NCI-H2081 treated with DMSO at 0.1 percent for 48 hours (cell line): ENCODE data around the gene DSCAM.

Experiments
- DNase-seq: peaks from one replicate; lab custom pipeline; 2025; lab: John Stamatoyannopoulos, UW

Gene DSCAM

DNA sequence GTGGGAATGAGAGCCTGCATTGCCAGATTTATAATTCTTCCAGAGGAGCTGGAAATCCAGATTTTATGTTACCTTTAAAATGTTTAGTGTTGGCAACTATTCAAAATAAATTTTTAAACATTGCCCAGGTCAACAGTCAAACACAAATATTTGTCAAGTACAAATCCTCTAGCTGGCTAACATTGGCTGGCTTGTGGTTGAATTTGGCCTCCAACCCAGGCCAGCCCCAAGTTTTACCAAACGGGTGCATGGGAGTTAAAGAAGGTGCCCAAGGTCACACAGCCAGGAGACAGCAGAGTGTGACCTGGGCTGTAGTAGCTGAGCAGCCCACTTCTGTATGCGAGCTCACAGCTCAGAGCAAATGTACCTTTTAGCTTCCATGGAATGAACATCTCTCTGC is 240.6 kb downstream of the DSCAM start:
- DNase-seq, result no peak

DNA sequence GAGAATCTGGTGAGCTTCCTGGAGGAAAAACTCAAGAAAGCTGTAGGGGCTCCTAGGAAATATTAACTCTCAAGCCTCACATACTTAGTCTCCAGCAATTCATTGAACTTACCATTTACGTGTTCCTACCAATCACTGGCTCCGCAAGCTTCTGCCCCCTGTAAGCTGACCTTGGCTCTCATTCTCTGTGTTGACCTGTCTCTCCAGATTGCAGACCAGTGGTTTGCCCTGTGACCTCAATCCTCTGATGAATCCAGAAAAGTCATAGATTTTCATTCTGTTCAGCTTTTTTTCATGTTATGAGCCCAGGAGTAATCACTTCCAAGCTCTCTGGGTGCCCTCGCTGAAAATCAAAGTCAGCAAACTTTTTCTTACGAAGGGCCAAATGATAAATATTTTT is 241.9 kb downstream of the DSCAM start:
- DNase-seq, result no peak

- DNase-seq, result no peak
Measured at GRCh38 chr21:40603774-40604173, 243.2 kb downstream of the DSCAM start.

GRCh38 chr21:40602080-40602479 is 244.9 kb downstream of the DSCAM start:
- DNase-seq, result no peak

DNA sequence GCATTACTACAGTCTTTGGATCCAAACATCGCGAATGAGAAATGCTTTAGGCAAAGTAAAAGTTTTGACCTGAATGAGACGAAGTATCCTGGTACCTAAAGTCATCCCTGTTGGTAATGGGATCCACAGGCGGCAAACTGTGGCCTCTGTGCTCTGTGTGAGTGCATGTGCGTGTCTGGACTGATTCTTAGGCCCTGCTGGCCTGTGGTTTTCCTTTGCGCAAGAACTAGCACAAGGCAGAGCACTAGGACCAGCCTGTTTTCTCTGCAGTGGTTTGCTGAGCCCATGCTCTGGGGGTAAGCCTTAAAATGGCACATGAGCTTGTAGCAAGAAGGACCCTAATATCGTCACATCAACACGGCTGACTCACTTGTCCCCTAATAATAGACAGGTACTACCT is 251.2 kb downstream of the DSCAM start:
- no peak for DNase-seq

DNA sequence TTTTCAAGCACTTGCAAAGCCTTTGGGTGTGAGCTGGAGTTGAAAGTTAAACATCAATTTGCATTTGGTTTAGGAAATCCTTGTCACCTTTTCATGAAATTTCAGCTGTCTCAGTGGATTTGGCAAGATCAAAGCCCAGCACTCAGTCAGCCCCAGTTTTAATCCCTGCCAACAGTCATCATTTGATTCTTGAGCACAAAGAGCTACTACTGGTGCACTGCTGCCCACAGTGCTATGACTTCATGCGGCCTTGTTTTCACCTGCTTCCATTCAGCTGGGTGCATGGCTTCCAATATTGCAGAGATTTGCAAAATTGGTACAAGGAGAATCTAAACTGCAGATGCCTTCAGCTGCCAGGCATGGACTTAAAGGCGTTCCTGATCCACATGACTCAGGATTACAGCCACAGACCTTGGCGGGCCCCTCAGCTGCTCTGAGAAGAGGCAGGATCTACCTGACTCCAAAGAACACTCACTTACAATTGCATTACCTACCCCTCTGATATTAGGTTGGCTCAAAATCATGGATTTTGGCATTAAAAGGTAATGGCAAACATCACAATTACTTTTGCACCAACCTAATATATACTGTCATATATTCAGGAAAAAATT is 259.1 kb downstream of the DSCAM start:
- DNase-seq, result no peak

DNA sequence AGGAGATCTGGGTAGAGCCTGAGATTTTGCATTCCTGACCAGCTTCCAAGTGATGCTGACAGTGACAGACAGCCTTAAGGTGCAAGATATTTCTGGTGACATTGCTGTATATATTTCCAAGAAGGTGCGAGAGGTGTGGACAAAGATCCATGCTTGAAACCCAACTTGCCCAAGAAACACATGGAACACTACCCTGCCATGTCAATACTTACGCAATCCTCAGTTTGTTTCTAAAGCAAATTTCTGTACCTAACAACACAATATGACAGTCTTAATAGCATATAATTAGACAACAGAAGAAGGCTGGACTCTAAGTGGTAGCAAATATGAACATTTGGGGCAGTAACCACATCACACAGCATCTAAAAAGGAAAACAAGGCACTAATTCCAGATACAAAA is 260.4 kb downstream of the DSCAM start:
- DNase-seq, result no peak

DNA sequence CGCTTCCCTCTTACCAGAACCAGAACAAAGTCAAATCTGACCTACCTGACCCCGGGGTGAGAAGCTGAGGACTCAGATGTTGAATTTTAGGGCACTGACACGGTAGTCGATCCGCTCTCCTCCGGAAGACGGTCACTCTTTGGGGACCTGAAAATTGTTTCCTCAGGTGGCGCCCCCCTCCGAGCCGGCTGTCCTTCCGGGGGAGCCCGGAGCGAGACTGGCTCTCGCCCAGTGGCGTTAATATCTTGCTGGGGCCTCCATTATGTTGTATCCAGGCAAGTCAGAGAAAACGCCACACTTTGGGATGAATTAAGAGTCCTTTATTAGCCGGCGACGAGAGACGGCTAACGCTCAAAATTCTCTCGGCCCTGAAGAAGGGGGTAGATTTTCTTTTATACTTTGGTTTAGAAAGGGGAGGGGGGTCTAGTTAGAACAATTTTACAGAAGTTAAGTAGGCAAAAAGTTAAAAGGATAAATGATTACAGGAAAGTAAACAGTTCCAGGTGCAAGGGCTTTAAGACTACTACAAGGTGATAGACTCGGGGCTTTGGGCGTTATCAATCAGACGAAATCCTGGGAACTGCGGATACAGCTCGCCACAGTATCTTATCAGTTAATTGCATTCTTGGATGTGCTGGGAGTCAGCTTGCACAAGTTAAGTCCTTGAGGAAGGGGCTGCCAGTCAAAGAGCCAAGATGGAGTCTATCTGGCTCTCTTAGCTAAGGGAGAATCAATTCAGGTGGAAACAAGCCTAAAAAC is 269.5 kb downstream of the DSCAM start:
- DNase-seq, result no peak

GRCh38 chr21:40575976-40576375 is 271.0 kb downstream of the DSCAM start:
- no peak for DNase-seq

GRCh38 chr21:40569357-40569756 is 277.6 kb downstream of the DSCAM start:
- DNase-seq, result no peak

DNA sequence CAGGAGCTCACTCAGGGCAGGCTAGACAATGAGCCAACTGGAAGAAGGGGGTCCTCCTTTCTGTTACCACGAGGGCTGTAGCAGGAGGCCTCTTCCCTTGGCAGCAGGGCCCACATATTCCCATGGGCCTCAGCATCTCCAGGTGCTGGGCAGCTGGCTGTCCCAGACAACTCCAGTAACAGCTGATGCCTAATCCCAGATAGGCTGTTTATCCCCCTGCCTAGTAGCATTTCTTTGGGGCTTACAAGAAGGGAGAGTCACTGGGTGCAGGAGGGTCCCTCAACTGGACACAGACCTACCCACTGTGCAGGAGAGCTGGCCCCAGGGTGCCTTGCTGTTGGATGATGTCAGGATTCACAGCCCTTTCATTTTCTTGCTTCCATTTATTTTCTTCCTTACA is 278.2 kb downstream of the DSCAM start:
- no peak for DNase-seq

DNA sequence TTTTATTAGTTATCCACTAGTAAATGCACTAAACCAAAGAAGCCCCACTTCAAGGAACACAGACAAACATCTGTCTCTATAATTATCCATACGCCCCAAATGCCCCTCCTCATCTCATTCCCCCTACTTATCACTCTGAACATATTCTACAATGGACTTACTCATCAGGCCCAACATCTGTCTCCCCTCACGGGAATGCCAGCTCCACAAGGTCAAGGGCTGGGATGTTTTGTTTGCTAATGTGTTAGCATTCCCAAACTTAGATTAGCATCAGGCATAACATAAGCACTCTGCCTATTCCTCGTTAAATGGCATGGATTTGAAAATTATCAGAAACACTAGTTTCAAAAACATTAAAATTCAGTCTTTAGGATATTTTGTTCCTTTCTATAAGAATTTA is 279.5 kb downstream of the DSCAM start:
- DNase-seq, result no peak

DNA sequence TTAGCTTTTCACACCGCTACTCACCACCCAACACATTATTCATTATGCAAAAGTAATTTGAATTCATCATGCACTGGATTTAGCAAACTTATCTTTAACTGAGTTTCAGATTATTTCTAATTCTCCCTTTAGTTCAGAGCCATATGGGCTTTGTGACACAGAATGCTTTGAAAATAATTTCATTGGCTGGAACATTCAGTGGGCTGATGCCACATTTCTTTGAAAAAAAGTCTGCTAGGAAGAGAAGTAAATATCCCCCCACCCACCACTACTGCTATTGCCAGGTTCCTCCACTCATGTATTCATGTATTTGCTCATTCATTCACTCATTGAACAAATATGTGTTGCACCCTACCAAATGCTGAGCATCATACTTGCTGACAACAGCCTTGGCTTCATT is 280.5 kb downstream of the DSCAM start:
- DNase-seq, result no peak

DNA sequence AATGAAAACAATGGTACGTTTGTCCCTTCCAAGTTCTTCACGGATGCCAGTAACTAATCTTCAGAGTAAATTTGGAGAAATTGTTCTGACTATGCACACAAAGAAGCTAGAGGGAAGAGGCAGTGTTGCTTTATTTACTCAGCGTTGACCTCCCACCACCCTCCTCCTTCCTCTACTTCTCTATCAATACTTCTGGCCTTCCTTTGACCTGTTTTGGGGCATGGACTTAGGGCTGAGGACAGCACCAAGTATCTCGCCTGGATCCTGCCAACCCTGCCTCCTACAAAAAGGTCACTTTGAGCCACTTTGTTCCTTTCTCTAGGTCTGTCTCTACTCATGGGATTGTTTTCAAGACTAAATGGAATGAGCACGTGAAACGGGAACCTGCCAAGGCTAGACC is 282.6 kb downstream of the DSCAM start:
- no peak for DNase-seq

DNA sequence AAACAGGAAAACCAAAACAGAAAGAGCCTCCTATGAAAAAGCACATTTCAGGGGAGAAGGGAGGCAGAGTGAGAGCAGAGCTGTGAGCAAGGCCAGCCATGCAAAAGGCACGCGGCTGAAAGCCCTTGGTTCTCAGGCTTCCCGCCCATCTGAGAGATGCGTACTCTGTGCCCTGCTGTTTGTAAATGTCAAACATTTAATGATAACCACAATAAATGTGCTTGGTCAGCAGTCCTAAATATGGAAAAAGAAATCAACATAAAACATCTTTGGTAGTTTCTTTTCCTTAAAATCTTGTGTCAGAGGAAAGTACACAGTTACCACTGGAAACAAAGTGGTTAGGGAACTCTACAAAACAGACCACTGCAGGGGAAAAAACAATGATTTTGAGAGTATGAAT is 283.1 kb downstream of the DSCAM start:
- DNase-seq, result no peak

DNA sequence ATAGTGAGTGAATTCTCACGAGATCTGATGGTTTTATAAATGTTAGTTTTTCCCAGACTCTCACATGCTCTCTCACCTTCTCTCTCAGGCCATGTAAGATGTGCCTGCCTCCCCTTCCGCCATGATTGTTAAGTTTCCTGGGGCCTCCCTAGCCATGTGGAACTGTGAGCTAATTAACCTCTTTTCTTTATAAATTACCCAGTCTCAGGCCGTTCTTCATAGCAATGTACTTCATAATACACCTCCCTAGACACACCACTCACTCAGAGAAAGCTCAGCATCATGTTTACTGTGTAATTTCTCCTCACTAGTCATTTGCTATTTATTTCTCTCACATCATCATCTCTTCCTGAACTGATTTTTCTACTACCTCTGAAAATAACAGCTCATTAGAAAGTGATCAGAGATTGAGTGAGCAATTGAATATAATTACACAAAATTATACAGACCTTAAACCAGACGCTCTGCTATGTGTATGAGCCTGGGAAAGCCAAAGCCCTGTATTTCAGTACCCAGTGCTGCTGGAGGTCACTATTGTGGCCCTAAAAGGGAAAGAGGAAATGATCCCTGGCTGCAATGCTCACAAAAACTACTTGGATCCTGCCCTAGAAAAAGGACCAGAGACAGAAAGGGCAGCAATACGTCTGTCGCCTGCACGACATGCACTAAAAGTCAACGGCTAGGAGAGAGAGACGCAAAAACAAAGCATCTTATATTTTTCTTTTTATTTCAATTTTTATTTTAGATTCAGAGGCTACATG is 284.5 kb downstream of the DSCAM start:
- no peak for DNase-seq

DNA sequence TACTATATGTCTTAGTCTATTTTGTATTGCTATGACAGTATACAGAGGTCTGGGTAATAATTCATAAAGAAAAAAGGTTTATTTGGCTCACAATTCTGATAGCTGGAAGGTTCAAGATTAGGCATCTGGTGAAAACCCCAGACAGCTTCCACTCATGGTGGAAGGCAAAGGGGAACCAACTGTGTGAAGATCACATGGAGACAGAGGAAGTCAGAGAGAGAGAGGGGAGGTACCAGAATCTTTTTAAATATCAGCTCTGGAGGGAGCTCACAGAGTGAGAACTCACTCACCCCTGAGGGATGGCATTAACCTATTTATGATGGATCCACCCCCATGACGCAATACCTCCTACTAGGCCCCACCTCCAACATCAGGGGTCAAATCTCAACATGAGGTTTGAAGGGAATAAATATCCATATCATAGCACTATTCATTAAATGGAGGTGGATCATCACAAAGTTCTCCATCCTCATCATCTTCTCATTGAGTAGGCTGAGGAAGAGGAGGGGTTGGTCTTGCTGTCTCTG is 290.5 kb downstream of the DSCAM start:
- no peak for DNase-seq

GRCh38 chr21:40555021-40555528 is 291.9 kb downstream of the DSCAM start:
- no peak for DNase-seq

GRCh38 chr21:40553781-40554180 is 293.2 kb downstream of the DSCAM start:
- DNase-seq, result no peak

DNA sequence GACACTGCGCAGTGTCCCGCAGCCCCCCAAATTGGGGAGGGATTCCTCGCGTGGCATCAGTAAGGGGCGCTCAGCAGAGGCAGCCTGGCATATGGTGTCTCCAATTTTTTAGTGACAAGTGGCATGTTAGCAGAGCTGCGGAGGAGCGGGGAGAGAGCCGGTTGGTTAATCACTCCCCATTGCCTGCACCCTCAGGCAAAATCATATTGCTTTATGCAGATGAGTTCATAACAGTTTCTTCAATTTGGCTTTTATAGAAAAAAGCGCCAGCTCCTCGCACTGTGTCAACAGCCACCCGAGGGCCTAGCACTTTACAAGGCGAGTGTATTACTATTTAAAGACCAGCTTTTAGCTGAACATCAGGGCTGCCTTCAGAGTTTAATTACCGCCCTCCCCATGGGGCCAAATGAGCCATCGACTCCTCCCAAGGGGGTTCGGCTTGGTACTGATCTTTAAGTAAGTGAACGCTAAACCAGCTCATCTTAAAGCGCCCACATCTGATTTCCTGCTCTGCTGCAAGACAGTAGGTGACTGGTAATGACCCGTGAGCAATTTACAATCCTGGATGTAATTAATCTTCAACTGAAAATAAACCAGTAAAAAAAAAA is 298.9 kb downstream of the DSCAM start:
- peak; percentile 9 for DNase-seq

DNA sequence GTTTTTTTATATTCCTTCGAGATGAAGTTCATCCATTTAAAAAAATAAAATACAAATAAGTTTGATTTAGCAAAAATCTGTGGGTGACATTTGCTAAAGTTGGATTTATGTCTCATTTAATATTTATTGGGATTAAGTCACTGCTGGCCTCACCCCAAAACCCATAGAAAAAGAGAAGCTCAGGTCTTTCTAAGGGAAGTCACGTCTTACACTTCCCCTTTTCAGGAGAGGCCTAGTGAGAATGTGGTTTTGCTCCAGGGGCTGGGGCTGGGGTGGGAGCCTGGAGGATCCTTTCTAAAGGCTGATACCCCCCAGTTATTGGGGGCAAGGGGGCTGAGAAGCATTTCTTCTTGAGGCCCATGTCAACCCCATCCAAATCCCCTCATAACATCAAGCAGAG is 300.3 kb downstream of the DSCAM start:
- no peak for DNase-seq

DNA sequence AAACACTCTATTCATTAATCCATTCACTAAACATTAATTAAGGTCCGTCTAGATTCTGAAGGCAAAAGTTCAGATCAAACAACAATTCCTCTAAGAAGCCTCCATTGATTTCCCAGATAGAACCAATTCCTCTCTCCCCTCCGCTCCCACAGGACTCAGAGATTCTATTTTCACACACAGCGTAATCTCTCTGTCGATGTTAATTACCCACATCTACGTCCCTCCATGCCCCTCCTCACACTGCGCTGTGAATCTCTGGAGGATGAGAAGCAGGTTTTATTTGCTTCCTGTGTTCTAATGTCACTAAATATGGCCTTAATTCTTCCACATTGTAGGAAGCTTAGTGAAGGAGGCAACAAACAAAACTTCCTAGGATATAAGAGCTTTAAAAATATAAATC is 306.7 kb downstream of the DSCAM start:
- DNase-seq, result no peak
